Measurements from ENCODE around the gene IGFBP5. TPM values are rescaled to one million over a fixed set of nuclear protein-coding genes. Genes with fewer than 3 reads are reported as not detected.
A peak's percentile ranks its signal among the peaks of the same experiment; 100 is the strongest.

Gene IGFBP5, protein sequence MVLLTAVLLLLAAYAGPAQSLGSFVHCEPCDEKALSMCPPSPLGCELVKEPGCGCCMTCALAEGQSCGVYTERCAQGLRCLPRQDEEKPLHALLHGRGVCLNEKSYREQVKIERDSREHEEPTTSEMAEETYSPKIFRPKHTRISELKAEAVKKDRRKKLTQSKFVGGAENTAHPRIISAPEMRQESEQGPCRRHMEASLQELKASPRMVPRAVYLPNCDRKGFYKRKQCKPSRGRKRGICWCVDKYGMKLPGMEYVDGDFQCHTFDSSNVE
- 100 to 1,000 TPM in 1 of 3 donors, 10 to 100 TPM in 2; 36.4 to 628 (median 95.9) TPM for total RNA-seq
- long read RNA-seq, donor 1, full-length matches to known transcripts, result 51 of 386 reads
- long read RNA-seq, donor 1, partial matches to known transcripts, result 9 of 386 reads
- long read RNA-seq, donor 1, other reads (novel, unspliced or antisense), result 326 of 386 reads
- long read RNA-seq, donor 2, partial matches to known transcripts, result 0 of 19 reads
- long read RNA-seq, donor 2, other reads (novel, unspliced or antisense), result 19 of 19 reads

DNA sequence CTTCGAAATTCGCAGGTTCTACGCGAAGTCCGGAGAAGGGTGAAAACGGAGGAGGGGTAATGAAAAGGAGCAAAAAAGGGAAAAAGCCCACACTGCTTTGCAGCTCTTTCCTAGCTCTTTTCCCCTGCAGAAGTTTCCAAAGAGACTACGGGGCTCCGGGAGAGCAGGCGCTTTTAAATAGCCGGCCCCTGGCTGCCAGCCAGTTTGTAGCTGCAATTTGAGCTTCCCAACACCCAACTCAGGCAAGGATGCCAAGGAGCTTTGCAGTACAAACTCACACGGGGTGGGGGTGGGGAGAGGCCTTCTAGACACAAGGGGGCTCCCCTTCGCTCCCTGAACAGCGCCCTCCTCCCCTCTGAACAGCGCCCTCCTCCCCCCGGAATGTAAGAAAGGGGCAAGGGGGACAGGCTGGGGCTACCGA, at the start of gene IGFBP5:
Gene IGFBP5 (minus strand): TSS at position 149 of the 421 bp plus-strand sequence. CDS start 774 bp downstream, outside the sequence.
- Histone ChIP-seq H3K4me1 (ENCODE audit: low read depth) (peaks cover 19% of the 10 kb centered on the region), H3K9me3 (no peaks in the 10 kb centered on the region), H3K36me3 (ENCODE audit: low read depth) (no peaks in the 10 kb centered on the region), H3K4me3 (peak within 1 kb of the TSS; percentile 19)
- peak; percentile 65 to 77 (median 73) for DNase-seq
- peak; percentile 21 for ATAC-seq
- no peak for TF ChIP-seq CTCF (IDR thresholded peaks at IDR 0.05)
- intact Hi-C loops (cut with DNase I, micrococcal nuclease), result loop anchor here in 1 of 2 donors (5.0 to 10.0 kb wide), 3 partner anchors 369 to 817 kb away; no protein-coding TSS in a partner anchor

DNA sequence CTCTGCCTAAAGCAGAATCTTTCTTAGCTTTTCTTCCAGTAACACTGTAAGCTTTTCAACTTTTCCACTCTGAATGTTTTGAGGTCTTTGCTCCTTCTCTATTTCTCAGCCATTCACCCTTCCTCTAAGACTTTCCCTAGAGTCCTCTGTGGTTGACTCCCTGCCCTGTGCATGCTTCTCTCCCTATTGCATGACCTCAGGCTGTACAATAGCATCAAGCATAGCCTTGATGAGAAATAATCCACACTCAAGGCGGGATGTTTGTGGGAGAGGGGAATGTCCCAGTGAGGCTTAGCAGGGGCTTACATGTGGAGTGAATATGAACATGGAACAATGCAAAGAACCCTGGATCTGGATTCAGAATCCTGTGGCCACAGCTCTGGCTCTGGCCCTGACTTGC, 48.4 kb upstream of the IGFBP5 start:
- Histone ChIP-seq H3K4me3 (no peak overlapping the region), H3K36me3 (ENCODE audit: low read depth) (no peaks in the 10 kb centered on the region), H3K4me1 (ENCODE audit: low read depth) (no peaks in the 10 kb centered on the region), H3K9me3 (no peaks in the 10 kb centered on the region)
- TF ChIP-seq CTCF (IDR thresholded peaks at IDR 0.05), result no peak
- ATAC-seq, result no peak
- DNase-seq, result no peak
- intact Hi-C loops (cut with DNase I, micrococcal nuclease), result no loop called here

GRCh38 chr2:216742411-216742810, 47.1 kb upstream of the IGFBP5 start:
- Histone ChIP-seq H3K4me1 (ENCODE audit: low read depth) (no peaks in the 10 kb centered on the region), H3K4me3 (no peak overlapping the region), H3K36me3 (ENCODE audit: low read depth) (no peaks in the 10 kb centered on the region), H3K9me3 (no peaks in the 10 kb centered on the region)
- no peak for TF ChIP-seq CTCF (IDR thresholded peaks at IDR 0.05)
- DNase-seq (no peak), ATAC-seq (no peak)
- intact Hi-C loops (cut with DNase I, micrococcal nuclease), result no loop called here

DNA sequence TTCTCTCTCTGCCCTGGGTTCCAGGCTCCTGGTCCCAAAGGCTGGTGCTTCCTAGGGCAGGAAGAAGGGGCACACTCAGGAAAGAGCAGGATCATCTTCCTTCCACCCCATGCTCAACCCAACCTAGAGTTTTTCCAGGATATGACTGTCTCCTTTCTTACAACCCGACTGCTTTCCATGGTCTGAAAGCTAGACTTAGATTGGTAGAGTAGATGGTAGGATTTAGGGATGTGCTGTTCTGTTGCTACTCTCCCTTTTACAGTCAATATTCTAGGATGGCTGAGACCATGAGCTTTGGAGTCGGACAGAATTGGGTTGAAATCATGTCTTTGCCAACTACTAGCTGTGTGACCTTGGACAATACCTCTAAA, 45.9 kb upstream of the IGFBP5 start:
- no peaks in the 10 kb centered on the region for H3K36me3 ChIP-seq (ENCODE audit: low read depth)
- H3K9me3 ChIP-seq, result no peaks in the 10 kb centered on the region
- no peak for TF ChIP-seq CTCF (IDR thresholded peaks at IDR 0.05)
- ATAC-seq (no peak), DNase-seq (no peak)
- H3K4me1 ChIP-seq (ENCODE audit: low read depth), result no peaks in the 10 kb centered on the region
- no peak overlapping the region for H3K4me3 ChIP-seq
- intact Hi-C loops (cut with DNase I, micrococcal nuclease), result no loop called here

- TF ChIP-seq CTCF (IDR thresholded peaks at IDR 0.05), result no peak
- H3K4me3 ChIP-seq, result no peak overlapping the region
- ATAC-seq, result peak; percentile 64
- H3K36me3 ChIP-seq (ENCODE audit: low read depth), result no peaks in the 10 kb centered on the region
- H3K4me1 ChIP-seq (ENCODE audit: low read depth), result no peaks in the 10 kb centered on the region
- DNase-seq, result peak in 1 of 3 donors; percentile 21
- intact Hi-C loops (cut with DNase I, micrococcal nuclease), result no loop called here
- no peaks in the 10 kb centered on the region for H3K9me3 ChIP-seq
Measured at GRCh38 chr2:216740557-216741222, 45.3 kb upstream of the IGFBP5 start.
